Measurements from ENCODE around the gene PPP4R1.

DNA sequence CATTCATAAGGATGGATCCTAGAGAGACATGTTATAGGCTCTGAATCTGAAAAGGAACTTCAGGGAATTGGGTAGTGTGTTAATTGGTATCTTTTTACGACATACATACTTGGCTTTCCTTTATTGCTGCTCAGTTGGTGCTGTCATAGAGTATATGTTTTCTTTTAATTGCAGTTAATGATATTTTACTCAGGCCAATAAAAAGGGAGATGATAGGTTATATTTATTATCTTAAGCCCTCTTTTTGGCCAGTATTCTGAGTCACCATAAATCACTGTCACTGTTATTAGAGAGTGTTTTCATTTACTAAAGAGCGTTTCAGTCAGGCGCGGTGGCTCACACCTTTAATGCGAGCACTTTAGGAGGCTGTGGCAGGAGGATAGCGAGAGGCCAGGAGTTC, 91.4 kb downstream of the PPP4R1 start:
- TF ChIP-seq SP1 (CRISPR knock-in tag; conservative IDR thresholded peaks at IDR 0.05), result no peak
- TF ChIP-seq, protein P1, sequence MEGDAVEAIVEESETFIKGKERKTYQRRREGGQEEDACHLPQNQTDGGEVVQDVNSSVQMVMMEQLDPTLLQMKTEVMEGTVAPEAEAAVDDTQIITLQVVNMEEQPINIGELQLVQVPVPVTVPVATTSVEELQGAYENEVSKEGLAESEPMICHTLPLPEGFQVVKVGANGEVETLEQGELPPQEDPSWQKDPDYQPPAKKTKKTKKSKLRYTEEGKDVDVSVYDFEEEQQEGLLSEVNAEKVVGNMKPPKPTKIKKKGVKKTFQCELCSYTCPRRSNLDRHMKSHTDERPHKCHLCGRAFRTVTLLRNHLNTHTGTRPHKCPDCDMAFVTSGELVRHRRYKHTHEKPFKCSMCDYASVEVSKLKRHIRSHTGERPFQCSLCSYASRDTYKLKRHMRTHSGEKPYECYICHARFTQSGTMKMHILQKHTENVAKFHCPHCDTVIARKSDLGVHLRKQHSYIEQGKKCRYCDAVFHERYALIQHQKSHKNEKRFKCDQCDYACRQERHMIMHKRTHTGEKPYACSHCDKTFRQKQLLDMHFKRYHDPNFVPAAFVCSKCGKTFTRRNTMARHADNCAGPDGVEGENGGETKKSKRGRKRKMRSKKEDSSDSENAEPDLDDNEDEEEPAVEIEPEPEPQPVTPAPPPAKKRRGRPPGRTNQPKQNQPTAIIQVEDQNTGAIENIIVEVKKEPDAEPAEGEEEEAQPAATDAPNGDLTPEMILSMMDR (IDR thresholded peaks at IDR 0.05), result no peak
- TF ChIP-seq, protein P2, sequence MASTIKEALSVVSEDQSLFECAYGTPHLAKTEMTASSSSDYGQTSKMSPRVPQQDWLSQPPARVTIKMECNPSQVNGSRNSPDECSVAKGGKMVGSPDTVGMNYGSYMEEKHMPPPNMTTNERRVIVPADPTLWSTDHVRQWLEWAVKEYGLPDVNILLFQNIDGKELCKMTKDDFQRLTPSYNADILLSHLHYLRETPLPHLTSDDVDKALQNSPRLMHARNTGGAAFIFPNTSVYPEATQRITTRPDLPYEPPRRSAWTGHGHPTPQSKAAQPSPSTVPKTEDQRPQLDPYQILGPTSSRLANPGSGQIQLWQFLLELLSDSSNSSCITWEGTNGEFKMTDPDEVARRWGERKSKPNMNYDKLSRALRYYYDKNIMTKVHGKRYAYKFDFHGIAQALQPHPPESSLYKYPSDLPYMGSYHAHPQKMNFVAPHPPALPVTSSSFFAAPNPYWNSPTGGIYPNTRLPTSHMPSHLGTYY (CRISPR knock-in tag; IDR thresholded peaks at IDR 0.05), result no peak
- TF ChIP-seq, protein P3, sequence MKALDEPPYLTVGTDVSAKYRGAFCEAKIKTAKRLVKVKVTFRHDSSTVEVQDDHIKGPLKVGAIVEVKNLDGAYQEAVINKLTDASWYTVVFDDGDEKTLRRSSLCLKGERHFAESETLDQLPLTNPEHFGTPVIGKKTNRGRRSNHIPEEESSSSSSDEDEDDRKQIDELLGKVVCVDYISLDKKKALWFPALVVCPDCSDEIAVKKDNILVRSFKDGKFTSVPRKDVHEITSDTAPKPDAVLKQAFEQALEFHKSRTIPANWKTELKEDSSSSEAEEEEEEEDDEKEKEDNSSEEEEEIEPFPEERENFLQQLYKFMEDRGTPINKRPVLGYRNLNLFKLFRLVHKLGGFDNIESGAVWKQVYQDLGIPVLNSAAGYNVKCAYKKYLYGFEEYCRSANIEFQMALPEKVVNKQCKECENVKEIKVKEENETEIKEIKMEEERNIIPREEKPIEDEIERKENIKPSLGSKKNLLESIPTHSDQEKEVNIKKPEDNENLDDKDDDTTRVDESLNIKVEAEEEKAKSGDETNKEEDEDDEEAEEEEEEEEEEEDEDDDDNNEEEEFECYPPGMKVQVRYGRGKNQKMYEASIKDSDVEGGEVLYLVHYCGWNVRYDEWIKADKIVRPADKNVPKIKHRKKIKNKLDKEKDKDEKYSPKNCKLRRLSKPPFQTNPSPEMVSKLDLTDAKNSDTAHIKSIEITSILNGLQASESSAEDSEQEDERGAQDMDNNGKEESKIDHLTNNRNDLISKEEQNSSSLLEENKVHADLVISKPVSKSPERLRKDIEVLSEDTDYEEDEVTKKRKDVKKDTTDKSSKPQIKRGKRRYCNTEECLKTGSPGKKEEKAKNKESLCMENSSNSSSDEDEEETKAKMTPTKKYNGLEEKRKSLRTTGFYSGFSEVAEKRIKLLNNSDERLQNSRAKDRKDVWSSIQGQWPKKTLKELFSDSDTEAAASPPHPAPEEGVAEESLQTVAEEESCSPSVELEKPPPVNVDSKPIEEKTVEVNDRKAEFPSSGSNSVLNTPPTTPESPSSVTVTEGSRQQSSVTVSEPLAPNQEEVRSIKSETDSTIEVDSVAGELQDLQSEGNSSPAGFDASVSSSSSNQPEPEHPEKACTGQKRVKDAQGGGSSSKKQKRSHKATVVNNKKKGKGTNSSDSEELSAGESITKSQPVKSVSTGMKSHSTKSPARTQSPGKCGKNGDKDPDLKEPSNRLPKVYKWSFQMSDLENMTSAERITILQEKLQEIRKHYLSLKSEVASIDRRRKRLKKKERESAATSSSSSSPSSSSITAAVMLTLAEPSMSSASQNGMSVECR (CRISPR knock-in tag; IDR thresholded peaks at IDR 0.05; ENCODE audit: borderline replicate concordance), result no peak
- no peak for TF ChIP-seq ZNF138 (CRISPR knock-in tag; conservative IDR thresholded peaks at IDR 0.05)
